CD8-positive, alpha-beta memory T cell (primary cell): Measurements from ENCODE around the gene ISG20. TPM values are rescaled to one million over a fixed set of nuclear protein-coding genes. Genes with fewer than 3 reads are reported as not detected.
A peak's percentile ranks its signal among the peaks of the same experiment; 100 is the strongest.
"Not testable (repeated sequence)": the region's sequence is repeated elsewhere in the genome, so short reads cannot be mapped to it uniquely, and the experiment has no call there.

Source experiments
- CTCF ChIA-PET: fragments of 350-600 bp; sonication (Branson Sonifier 250); formaldehyde crosslinking; loops from one replicate; lab custom pipeline; 2021; ENCODE audit warnings: antibody characterized with exemption; lab: Charles Lee
- POLR2A ChIA-PET: fragments of 350-600 bp; sonication (Branson Sonifier 250); formaldehyde crosslinking; loops from one replicate; lab custom pipeline; 2021; ENCODE audit warnings: antibody characterized with exemption; lab: Charles Lee
- DNase-seq, 5 donors: peaks; one replicate each; pipeline versions ENCODE4 v3.0.0 to v3.0.0-alpha.2; 2020 to 2022; ENCODE audit warnings: mixed read lengths in 1 of 5
- H3K27ac ChIP-seq: one replicate; pipeline ENCODE4 v1.7.0; 2013; ENCODE audit warnings: low read depth, mild to moderate bottlenecking, low read length, moderate library complexity
- H3K27me3 ChIP-seq: 2 replicates; pipeline ENCODE4 v1.7.0; 2013; ENCODE audit warnings: low read length, mild to moderate bottlenecking; ENCODE audit not compliant: insufficient read depth, poor library complexity, severe bottlenecking
- H3K36me3 ChIP-seq: 2 replicates; pipeline ENCODE4 v1.7.0; 2013; ENCODE audit warnings: mild to moderate bottlenecking, low read length, moderate library complexity; ENCODE audit not compliant: insufficient read depth
- H3K4me1 ChIP-seq: 2 replicates; pipeline ENCODE4 v1.7.0; 2013; ENCODE audit warnings: mild to moderate bottlenecking, low read length, moderate library complexity; ENCODE audit not compliant: insufficient read depth
- H3K4me3 ChIP-seq: 2 replicates; pipeline ENCODE4 v1.7.0; 2013; ENCODE audit warnings: mild to moderate bottlenecking, low read length
- H3K9me3 ChIP-seq: 2 replicates; pipeline ENCODE4 v1.7.0; 2013; ENCODE audit warnings: mild to moderate bottlenecking, low read length
- H3K27ac Mint-ChIP-seq, 8 donors: one replicate each; pipeline ENCODE4 v1.8.0; 2020 to 2021; ENCODE audit warnings: mixed read lengths in 8 of 8, mild to moderate bottlenecking in 6 of 8, inconsistent platforms in 3 of 8, moderate library complexity in 3 of 8
- H3K27me3 Mint-ChIP-seq, 2 donors: one replicate each; pipeline ENCODE4 v1.8.0; 2020 to 2021; ENCODE audit warnings: mixed read lengths in 2 of 2, mild to moderate bottlenecking in 1 of 2, moderate library complexity in 1 of 2
- H3K36me3 Mint-ChIP-seq, 3 donors: one replicate each; pipeline ENCODE4 v1.8.0; 2020 to 2021; ENCODE audit warnings: mixed read lengths in 3 of 3, inconsistent platforms in 1 of 3, mild to moderate bottlenecking in 1 of 3
- H3K4me1 Mint-ChIP-seq, 3 donors: one replicate each; pipeline ENCODE4 v1.8.0; 2020 to 2021; ENCODE audit warnings: mixed read lengths in 3 of 3, inconsistent platforms in 1 of 3, mild to moderate bottlenecking in 1 of 3
- H3K4me3 Mint-ChIP-seq, 7 donors: one replicate each; pipeline ENCODE4 v1.8.0; 2020 to 2021; ENCODE audit warnings: mixed read lengths in 7 of 7, mild to moderate bottlenecking in 6 of 7, moderate library complexity in 4 of 7, inconsistent platforms in 2 of 7
- H3K9me3 Mint-ChIP-seq, 5 donors: one replicate each; pipeline ENCODE4 v1.8.0; 2020 to 2022; ENCODE audit warnings: mixed read lengths in 5 of 5, mild to moderate bottlenecking in 3 of 5, moderate library complexity in 2 of 5, inconsistent platforms in 1 of 5
- polyA plus RNA-seq: library from polyadenylated mRNA; unstranded; fragments of 300-500 nt; fragmentation: Illumina TruSeq; gene quantifications from one replicate; pipeline ENCODE4 v1.2.3, GENCODE V29; 2021
- total RNA-seq, 2 experiments: library from RNA; stranded (reverse); gene quantifications; one replicate each; pipeline ENCODE4 v1.2.3, GENCODE V29; 2021

Gene ISG20
- total and polyA plus RNA-seq, 3 experiments from 2014 or later = 22.5 to 572 (median 27.2) TPM

- no peak overlapping the region for H3K4me3 Mint-ChIP-seq
Measured at GRCh38 chr15:88631464-88632028, 7.3 kb upstream of the ISG20 start.

GRCh38 chr15:88632797-88633196, 6.0 kb upstream of the ISG20 start:
- not testable (repeated sequence) for H3K27me3 Mint-ChIP-seq, H3K4me3 Mint-ChIP-seq, DNase-seq, H3K9me3 ChIP-seq, H3K4me3 ChIP-seq, H3K27me3 ChIP-seq, H3K27ac ChIP-seq, H3K9me3 Mint-ChIP-seq
- Histone ChIP-seq H3K4me1 (peaks cover 92% of the 10 kb centered on the region), H3K36me3 (peaks cover 17% of the 10 kb centered on the region)
- CTCF ChIA-PET = interaction anchor here (0.7 to 2.3 kb wide), 5 partner anchors 8 to 31 kb away, joined by 3 to 11 read pairs (median 3); no protein-coding TSS in a partner anchor
- peak overlapping the region; percentile 17 to 95 (median 74) for H3K27ac Mint-ChIP-seq
- POLR2A ChIA-PET = interaction anchor here (0.9 kb wide), 1 partner anchor 15 kb away, joined by 4 read pairs; no protein-coding TSS in a partner anchor
- peaks cover 86 to 98% (median 94%) of the 10 kb centered on the region in 3 donors for H3K4me1 Mint-ChIP-seq
- H3K36me3 Mint-ChIP-seq = peaks cover 13 to 45% (median 22%) of the 10 kb centered on the region in 3 donors

More at GRCh38 chr15:88631464-88632028, 7.3 kb upstream of the ISG20 start:
- H3K4me3 ChIP-seq = no peak overlapping the region
- H3K36me3 ChIP-seq = peaks cover 19% of the 10 kb centered on the region
- peaks cover 18 to 57% (median 27%) of the 10 kb centered on the region in 3 donors for H3K36me3 Mint-ChIP-seq
- no peak for DNase-seq
- no peaks in the 10 kb centered on the region for H3K9me3 ChIP-seq
- POLR2A ChIA-PET = interaction anchor here (0.6 kb wide), 1 partner anchor 204 kb away, joined by 3 read pairs; no protein-coding TSS in a partner anchor
- H3K4me1 ChIP-seq = peaks cover 91% of the 10 kb centered on the region
- no peaks in the 10 kb centered on the region for H3K27me3 ChIP-seq
- peaks cover 86 to 98% (median 94%) of the 10 kb centered on the region in 3 donors for H3K4me1 Mint-ChIP-seq
- peaks cover 0 to 2% (median 0%) of the 10 kb centered on the region in 5 donors for H3K9me3 Mint-ChIP-seq
- CTCF ChIA-PET = interaction anchor here (0.7 to 1.8 kb wide), 4 partner anchors 19 to 273 kb away, joined by 3 to 4 read pairs (median 3); no protein-coding TSS in a partner anchor
- H3K27me3 Mint-ChIP-seq = peaks cover 0 to 1% of the 10 kb centered on the region in 2 donors
- no peak overlapping the region for H3K27ac ChIP-seq
- H3K27ac Mint-ChIP-seq = peak overlapping the region in 7 of 8 donors; percentile 73 to 95 (median 91)

GRCh38 chr15:88634449-88634848, 4.4 kb upstream of the ISG20 start:
- ChIA-PET CTCF (interaction anchor here (1.9 to 3.0 kb wide), 4 partner anchors 10 to 30 kb away, joined by 8 to 35 read pairs (median 12); partner anchors contain the start of gene AEN), POLR2A (interaction anchor here (0.8 to 2.4 kb wide), 2 partner anchors 8 to 30 kb away, joined by 3 to 20 read pairs; no protein-coding TSS in a partner anchor)
- no peaks in the 10 kb centered on the region for H3K9me3 ChIP-seq
- H3K4me1 Mint-ChIP-seq = peaks cover 81 to 94% (median 92%) of the 10 kb centered on the region in 3 donors
- H3K4me3 ChIP-seq = peak overlapping the region; percentile 14
- no peak overlapping the region for H3K27ac ChIP-seq
- DNase-seq = no peak
- no peaks in the 10 kb centered on the region for H3K27me3 ChIP-seq
- peaks cover 89% of the 10 kb centered on the region for H3K4me1 ChIP-seq
- peak overlapping the region; percentile 63 to 99 (median 96) for H3K27ac Mint-ChIP-seq
- H3K9me3 Mint-ChIP-seq = no peaks in the 10 kb centered on the region
- H3K36me3 ChIP-seq = peaks cover 3% of the 10 kb centered on the region
- peaks cover 6 to 39% (median 21%) of the 10 kb centered on the region in 3 donors for H3K36me3 Mint-ChIP-seq
- H3K27me3 Mint-ChIP-seq = peaks cover 0 to 2% of the 10 kb centered on the region in 2 donors
- peak overlapping the region in 1 of 7 donors; percentile 14 for H3K4me3 Mint-ChIP-seq

DNA sequence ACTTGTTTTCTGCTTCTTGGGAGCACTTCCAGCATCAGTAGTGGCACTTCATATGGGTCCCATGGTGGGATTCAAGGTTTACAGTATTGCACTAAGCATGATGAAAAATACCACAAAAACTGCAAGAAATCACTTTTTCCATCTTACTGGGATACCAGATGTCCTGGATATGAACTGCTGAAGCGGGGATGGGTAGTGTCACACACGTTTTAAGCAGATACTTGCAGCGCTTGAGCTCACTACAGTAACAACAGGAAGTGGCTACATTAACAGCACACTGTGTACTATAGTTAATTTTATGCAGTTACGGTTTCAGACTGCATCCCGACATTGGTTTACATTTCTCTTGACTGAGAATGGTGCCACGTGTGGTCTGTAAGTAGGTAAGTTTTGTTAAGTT, 3.5 kb upstream of the ISG20 start:
- H3K9me3 Mint-ChIP-seq = no peaks in the 10 kb centered on the region
- peak overlapping the region; percentile 91 to 100 (median 97) for H3K27ac Mint-ChIP-seq
- H3K4me1 Mint-ChIP-seq = peaks cover 79 to 94% (median 92%) of the 10 kb centered on the region in 3 donors
- H3K36me3 ChIP-seq = peaks cover 3% of the 10 kb centered on the region
- peaks cover 6 to 39% (median 21%) of the 10 kb centered on the region in 3 donors for H3K36me3 Mint-ChIP-seq
- DNase-seq = peak in 3 of 5 donors; percentile 65 to 78 (median 73)
- H3K4me1 ChIP-seq = peaks cover 89% of the 10 kb centered on the region
- no peaks in the 10 kb centered on the region for H3K9me3 ChIP-seq
- H3K27me3 ChIP-seq = no peaks in the 10 kb centered on the region
- peak overlapping the region; percentile 86 to 97 (median 93) for H3K4me3 Mint-ChIP-seq
- CTCF ChIA-PET = interaction anchor here (1.9 to 3.0 kb wide), 5 partner anchors 8 to 29 kb away, joined by 8 to 35 read pairs (median 10); partner anchors contain the start of gene AEN
- H3K4me3 ChIP-seq = peak overlapping the region; percentile 68
- H3K27me3 Mint-ChIP-seq = peaks cover 0 to 3% of the 10 kb centered on the region in 2 donors
- H3K27ac ChIP-seq = peak overlapping the region; percentile 91
- POLR2A ChIA-PET = interaction anchor here (0.8 to 2.4 kb wide), 4 partner anchors 9 to 29 kb away, joined by 3 to 20 read pairs (median 6); no protein-coding TSS in a partner anchor

- DNase-seq = peak; percentile 66 to 88 (median 79)
- POLR2A ChIA-PET = interaction anchor here (1.0 to 2.4 kb wide), 3 partner anchors 10 to 14 kb away, joined by 5 to 20 read pairs (median 6); no protein-coding TSS in a partner anchor
- peak overlapping the region; percentile 91 for H3K27ac ChIP-seq
- no peaks in the 10 kb centered on the region for H3K27me3 ChIP-seq
- no peaks in the 10 kb centered on the region for H3K9me3 ChIP-seq
- Mint-ChIP-seq H3K27me3 (peaks cover 0 to 3% of the 10 kb centered on the region in 2 donors), H3K4me1 (peaks cover 75 to 90% (median 90%) of the 10 kb centered on the region in 3 donors), H3K9me3 (no peaks in the 10 kb centered on the region), H3K4me3 (peak overlapping the region; percentile 86 to 97 (median 93)), H3K27ac (peak overlapping the region; percentile 91 to 100 (median 97)), H3K36me3 (peaks cover 7 to 34% (median 19%) of the 10 kb centered on the region in 3 donors)
- H3K36me3 ChIP-seq = peaks cover 3% of the 10 kb centered on the region
- peak overlapping the region; percentile 68 for H3K4me3 ChIP-seq
- H3K4me1 ChIP-seq = peaks cover 89% of the 10 kb centered on the region
- CTCF ChIA-PET = interaction anchor here (1.1 to 3.0 kb wide), 6 partner anchors 9 to 28 kb away, joined by 3 to 35 read pairs (median 10); partner anchors contain the start of gene AEN
Measured at GRCh38 chr15:88636050-88636449, 2.8 kb upstream of the ISG20 start.

- peak overlapping the region; percentile 68 for H3K4me3 ChIP-seq
- peak overlapping the region; percentile 91 to 100 (median 97) for H3K27ac Mint-ChIP-seq
- H3K27me3 Mint-ChIP-seq = peaks cover 0 to 3% of the 10 kb centered on the region in 2 donors
- H3K4me1 ChIP-seq = peaks cover 89% of the 10 kb centered on the region
- DNase-seq = no peak
- peak overlapping the region; percentile 86 to 97 (median 93) for H3K4me3 Mint-ChIP-seq
- ChIA-PET POLR2A (interaction anchor here (2.4 kb wide), 1 partner anchor 10 kb away, joined by 20 read pairs; no protein-coding TSS in a partner anchor), CTCF (interaction anchor here (1.1 to 3.0 kb wide), 6 partner anchors 9 to 28 kb away, joined by 3 to 35 read pairs (median 10); partner anchors contain the start of gene AEN)
- H3K27me3 ChIP-seq = no peaks in the 10 kb centered on the region
- H3K9me3 Mint-ChIP-seq = no peaks in the 10 kb centered on the region
- peak overlapping the region; percentile 91 for H3K27ac ChIP-seq
- no peaks in the 10 kb centered on the region for H3K9me3 ChIP-seq
- H3K4me1 Mint-ChIP-seq = peaks cover 71 to 90% (median 87%) of the 10 kb centered on the region in 3 donors
- H3K36me3 Mint-ChIP-seq = peaks cover 7 to 31% (median 16%) of the 10 kb centered on the region in 3 donors
- H3K36me3 ChIP-seq = no peaks in the 10 kb centered on the region
Measured at GRCh38 chr15:88636654-88637053, 2.2 kb upstream of the ISG20 start.

DNA sequence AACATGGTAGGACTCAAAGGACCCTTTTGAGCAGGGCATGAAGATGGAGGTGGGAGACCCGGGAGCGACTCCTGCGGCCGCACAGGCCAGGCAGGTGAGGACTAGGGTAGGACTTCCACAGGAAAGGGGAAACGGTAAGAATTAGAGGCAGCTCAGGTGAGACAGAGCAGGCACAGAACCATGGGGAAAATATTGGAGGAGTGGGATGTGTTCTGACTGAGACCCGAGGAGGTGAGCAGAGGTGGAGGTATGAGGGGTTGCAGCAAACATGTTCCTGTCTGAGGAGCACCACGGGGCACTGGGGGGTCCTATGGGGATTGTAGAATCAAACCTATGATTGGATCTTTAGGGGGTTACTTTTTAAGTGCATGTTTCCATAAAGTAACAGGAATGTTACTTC, 1.4 kb upstream of the ISG20 start:
- Mint-ChIP-seq H3K4me3 (peak overlapping the region; percentile 86 to 97 (median 93)), H3K4me1 (peaks cover 74 to 90% (median 87%) of the 10 kb centered on the region in 3 donors), H3K27me3 (peaks cover 0 to 3% of the 10 kb centered on the region in 2 donors), H3K9me3 (no peaks in the 10 kb centered on the region), H3K36me3 (peaks cover 12 to 30% (median 15%) of the 10 kb centered on the region in 3 donors), H3K27ac (peak overlapping the region; percentile 91 to 100 (median 97))
- ChIA-PET POLR2A (no interaction called here), CTCF (no interaction called here)
- peaks cover 5% of the 10 kb centered on the region for H3K36me3 ChIP-seq
- peaks cover 89% of the 10 kb centered on the region for H3K4me1 ChIP-seq
- H3K27ac ChIP-seq = peak overlapping the region; percentile 96
- H3K27me3 ChIP-seq = no peaks in the 10 kb centered on the region
- no peaks in the 10 kb centered on the region for H3K9me3 ChIP-seq
- H3K4me3 ChIP-seq = peak overlapping the region; percentile 68
- no peak for DNase-seq
